Stimulated activated CD8-positive, alpha-beta memory T cell treated with anti-CD3 and anti-CD28 coated beads, Interleukin-15, amount 100 ng/mL, for 48 hours (primary cell): ENCODE measurements around the gene STRN.
"Not testable (repeated sequence)": the region's sequence is repeated elsewhere in the genome, so short reads cannot be mapped to it uniquely, and the experiment has no call there.

Experiments
- DNase-seq, 2 donors: peaks; one replicate each; pipeline ENCODE4 v3.0.0-alpha.2; 2020; ENCODE audit warnings: low read depth in 2 of 2

Gene STRN

DNA sequence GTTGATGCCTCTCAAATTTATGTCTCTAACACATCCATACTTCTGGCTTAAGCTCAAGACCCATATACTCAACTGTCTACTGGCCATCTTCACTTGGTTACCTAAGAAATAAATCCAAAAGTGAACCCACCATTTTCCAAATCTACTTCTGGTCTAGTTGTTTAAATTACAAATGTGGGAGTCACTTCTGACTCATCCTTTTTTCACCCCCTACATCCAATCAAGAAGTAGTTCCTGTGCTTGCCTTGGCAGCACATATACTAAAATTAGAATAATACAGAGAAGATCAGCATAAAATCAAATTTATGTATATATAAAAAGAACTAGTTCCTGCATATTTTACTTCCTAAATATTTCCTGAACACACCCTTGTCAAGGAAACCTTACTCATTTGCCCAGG, 53.6 kb downstream of the STRN start:
- DNase-seq: no peak

DNA sequence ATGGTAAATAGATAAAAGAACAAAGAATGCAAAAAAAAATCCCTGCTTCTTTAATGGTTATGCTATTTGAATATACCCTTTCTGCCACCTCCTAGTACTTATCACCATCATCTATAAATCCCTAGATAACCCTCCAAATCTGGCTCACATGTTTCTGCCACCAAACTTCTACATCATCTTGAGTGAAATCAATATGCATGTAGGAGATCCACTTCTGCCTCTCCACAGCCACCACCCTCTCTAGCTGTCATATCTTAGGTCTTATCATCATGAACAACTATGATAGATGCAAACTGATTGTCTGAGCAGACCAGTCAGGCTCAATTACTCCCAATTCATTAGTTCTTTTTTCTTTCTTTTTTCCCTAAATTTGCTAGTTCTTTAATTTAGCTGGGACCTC, 55.3 kb downstream of the STRN start:
- no peak for DNase-seq

DNA sequence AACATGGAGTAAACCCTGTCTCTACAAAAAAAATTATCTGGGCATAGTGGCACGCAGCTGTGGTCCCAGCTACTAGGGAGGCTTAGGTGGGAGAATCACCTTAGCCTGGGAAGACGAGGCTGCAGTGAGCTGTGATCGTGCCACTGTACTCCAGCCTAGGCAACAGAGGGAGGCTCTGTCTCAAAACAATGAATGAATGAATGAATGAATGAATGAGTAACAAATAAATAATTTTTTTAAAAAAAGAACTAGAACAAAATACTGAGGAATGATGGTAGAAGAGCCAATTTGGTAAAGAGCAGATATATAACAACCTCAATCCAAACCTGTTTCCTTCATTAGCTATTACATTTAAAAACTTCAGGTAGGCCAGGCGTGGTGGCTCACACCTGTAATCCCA, 60.1 kb downstream of the STRN start:
- DNase-seq: no peak

DNA sequence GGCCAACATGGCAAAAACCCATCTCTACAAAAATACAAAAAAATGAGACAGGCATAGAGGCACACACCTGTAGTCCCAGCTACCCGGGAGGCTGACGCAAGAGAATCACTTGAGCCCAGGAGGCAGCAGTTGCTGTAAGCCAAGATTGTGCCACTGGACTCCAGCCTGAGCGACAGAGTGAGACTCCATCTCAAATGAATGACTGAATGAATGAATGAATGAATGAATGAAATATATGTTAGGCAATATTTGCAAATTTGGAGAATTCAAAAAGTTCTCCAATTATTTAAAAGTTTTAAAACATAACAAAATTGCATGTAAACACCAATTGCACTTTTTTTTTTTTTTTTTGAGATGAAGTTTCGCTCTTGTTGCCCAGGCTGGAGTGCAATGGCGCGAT, 61.7 kb downstream of the STRN start:
- no peak for DNase-seq

DNA sequence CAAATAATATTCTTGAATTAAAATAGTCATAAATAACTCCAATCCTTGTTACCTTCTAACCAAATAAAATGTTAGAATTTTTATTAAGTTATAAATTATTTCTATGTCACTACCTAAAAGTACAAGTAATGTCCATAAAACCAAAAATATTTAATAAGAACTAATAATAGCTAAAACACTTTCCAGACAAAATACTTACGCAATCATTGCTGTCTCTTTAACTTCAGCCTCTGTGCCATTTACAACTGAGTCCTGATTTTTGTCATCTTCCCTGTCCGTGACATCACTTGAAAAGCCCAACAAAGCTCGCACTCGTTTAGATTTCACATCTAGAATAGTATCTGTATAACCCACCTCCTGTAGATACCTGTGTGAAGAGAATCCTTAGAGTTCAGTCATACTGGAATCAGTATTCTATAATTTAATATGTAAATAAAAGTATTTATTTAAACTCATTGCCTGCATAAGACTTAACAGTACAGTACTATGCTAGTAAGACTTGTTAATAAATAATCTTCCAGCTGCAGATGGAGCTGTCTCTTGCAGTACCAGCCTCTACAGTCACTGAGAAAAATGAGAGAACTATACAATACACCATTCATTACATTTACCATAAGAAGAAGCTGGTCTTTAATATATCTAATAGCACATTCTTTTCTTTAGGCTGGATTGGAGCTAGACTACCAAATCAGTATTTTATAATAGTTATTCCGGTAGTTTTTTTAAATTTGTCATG, 63.8 kb downstream of the STRN start:
- no peak for DNase-seq

DNA sequence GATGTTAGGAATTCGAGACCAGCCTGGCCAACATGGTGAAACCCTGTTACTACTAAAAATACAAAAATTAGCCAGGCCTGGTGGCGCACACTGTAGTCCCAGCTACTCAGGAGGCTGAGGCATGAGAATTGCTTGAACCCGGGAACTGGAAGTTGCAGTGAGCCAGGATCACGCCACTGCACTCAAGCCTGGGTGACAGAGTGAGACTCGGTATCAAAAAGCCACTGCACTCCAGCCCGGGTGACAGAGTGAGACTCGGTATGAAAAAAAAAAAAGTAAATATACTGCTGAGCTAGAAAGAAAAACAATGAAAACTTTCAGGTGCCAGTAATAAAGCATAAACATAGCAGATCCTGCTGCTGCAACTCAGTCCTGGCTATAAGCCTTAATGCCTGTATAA, 73.5 kb downstream of the STRN start:
- DNase-seq: no peak

DNA sequence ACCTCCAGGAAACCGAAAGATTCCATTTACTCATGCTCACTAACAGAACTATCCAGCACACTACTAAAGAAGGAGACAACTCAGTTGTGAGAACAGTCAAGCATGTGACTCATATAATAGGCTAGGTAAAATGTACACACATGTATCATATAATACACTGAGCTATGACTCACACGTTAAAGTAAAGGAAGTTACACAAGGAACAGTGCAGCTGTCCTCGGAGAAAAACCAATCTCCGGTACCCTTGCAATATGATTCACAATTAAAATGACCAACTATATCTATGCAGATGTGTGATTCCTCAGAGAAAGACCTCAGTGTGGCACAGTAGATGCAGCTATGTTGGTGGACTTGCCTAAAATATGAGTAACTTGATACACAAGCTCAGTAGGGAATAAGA, 76.5 kb downstream of the STRN start:
- DNase-seq: peak in 1 of 2 donors; percentile 1

DNA sequence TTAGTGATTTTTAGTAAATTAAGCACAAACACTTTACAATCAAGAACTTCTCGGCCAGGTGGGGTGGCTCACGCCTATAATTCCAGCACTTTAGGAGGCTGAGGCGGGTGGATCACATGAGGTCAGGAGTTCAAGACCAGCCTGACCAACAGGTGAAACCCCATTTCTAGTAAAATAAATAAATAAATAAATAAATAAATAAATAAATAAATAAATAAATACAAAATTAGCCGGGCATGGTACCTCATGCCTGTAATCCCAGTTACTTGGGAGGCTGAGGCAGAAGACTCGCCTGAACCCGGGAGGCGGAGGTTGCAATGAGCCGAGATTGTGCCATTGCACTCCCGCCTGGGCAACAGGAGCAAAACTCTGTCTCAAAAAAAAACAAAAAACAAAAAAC, 79.2 kb downstream of the STRN start:
- DNase-seq: not testable (repeated sequence)

DNA sequence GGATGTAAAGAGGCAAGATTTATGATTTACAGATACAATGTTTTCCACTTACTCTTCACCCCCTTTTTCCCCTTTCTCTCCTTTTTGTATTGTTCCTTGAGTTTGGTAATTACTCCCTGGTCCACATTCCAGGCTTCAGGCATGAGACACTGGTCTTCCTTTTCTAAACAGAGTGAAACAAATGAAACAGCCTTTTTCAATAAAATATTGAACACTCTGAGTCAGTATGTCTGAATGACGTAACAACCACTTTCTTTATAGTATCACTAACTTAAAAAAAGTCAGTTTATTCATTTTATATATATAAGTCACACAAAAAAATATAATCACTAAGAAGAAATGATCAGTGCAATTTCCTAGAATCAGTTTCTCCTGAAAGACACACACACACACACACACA, 79.7 kb downstream of the STRN start:
- no peak for DNase-seq

DNA sequence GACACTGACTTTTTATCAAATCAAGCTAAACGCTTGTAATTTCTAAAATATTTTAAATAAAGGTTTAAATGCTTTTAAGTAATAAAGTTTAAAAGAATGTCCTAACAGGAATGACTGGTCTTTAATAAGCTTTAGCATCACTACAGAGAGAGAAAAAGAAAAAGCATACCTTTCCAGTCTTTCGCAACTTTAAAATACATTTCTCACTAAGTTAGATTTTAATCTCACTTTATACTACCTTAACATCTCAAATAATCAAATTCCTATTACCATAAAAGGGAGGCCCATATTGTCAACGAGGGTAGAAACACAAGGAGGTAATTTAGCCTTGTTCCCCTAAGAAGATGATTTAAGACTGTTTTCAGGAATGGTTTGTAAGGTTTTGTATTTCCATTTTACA, 80.7 kb downstream of the STRN start:
- DNase-seq: no peak

DNA sequence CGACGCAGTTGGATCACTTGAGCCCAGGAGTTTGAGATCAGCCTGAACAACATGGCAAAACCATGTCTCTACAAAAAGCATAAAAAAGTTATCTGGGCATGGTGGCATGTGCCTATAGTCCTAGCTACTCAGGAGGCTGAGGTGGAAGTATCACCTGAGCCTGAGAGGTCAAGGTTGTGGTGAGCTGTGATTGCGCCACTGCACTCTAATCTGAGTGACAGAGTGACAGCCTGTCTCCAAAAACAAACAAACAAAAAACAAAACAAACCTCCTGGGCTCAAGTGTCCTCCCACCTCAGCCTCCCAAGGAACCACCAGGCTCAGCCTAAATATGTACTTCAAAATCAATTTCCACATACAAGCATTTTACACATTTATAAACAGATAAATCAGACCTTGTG, 83.8 kb downstream of the STRN start:
- DNase-seq: no peak

DNA sequence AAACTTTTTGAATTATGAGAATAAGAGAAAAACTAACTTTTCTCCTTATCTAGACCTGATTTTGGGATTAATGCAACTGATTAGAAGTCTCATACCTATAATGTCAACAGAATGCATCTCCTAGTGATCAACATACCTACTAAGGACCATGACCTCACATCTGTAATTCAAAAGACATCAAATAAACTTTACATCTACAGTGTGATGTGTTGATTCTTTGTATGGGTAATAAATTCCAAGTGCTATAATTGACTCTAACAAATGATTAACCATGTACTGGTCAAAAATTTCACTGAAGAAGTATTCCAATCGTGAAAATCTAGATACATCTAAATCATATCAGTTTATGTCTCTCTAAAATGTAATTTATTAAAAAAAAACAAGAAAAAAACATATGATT, 84.5 kb downstream of the STRN start:
- no peak for DNase-seq

DNA sequence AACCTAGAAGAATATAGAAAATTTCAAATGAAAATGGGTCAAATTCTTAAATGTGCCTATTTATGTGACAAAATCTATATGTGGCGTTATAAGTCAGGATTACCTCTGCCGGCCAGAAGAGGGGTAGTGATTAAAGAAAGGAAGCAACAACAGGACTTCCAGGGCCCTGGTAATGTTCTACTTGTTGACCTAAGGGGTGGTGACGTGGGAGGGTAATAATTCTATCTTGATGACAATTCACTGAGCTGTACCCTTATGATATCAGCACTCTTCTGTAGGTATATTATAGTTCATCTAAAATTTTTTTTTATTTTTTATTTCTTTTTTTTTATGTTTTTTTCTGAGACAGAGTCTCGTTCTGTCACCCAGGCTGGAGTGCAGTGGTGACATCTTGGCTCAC, 87.9 kb downstream of the STRN start:
- no peak for DNase-seq

DNA sequence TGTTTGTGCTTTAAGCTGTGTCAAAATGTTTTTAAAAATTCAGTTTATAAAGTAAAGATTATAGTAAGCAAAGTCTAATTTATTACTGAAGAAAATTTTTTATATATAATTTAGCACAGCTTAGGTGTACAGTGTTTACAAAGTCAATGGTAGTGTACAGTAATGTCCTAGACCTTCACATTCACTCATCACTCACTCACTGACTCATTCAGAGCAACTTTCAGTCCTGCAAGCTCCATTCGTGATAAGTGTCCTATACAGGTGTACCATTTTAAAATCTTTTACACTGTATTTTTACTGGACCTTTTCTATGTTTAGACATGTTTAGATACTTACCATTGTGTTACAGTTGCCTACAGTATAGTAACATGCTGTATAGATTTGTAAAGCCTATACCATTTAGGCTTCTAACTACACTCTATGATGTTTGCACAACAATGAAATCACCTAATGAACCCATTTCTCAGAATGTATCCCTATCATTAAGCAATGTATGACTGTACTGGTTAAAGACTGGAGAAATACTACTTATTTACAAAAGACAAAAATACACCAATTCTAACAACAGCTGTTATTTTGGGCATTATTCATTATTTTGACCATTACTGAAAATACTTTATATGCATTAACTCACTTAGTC, 95.1 kb downstream of the STRN start:
- no peak for DNase-seq

DNA sequence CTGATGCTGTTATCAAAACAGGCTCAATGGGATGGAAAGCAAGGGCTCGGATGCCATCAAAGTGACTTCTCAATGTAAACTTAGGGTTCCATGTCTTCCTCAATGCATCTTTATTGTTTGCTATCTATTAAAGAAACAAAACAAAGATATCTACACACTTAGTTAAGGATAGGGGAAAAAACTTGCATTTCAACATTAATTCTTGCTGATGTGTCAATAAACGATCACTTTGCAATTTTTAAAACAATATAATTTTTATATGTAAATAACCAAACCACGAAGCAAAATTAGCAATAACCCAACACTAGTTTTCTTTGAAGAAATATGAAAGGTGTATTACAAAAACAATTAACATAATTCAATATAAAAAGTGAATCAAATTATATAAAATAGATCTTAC, 96.7 kb downstream of the STRN start:
- no peak for DNase-seq

DNA sequence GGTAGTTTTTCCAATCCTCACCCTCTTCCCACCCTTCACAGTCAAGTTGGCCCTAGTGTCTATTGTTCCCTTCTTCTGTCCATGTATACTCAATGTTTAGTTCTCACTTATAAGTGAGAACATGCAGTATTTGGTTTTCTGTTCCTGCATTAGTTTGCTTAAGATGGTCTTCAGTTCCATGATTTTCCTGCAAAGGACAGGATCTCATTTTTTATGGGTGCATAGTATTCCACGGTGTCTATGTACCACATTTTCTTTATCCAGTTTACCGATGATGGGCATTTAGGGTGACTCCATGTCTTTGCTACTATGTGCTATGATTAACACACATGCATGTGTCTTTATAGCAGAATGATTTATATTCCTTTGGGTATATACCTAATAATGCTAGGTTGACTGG, 104.4 kb downstream of the STRN start:
- no peak for DNase-seq

DNA sequence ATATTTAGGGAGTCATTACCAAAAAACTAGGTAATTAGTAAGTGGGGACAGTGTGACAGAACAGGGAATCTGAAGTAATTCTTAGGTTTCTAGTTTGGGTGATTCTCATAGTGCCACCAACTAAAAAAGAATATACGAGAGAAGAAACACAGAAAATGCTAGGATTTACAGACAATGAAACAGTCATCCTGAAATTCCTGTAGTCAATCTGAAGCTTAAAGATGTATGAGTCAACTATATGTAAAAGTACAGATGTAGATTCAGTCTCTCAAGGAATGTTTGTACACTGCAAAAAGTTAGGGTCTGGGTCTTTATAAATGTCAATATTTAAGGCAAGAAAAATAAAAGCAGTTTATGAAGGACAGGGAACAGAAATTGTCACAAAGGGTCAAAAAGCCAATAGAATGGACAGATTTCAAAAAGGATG, 107.0 kb downstream of the STRN start:
- DNase-seq: no peak

DNA sequence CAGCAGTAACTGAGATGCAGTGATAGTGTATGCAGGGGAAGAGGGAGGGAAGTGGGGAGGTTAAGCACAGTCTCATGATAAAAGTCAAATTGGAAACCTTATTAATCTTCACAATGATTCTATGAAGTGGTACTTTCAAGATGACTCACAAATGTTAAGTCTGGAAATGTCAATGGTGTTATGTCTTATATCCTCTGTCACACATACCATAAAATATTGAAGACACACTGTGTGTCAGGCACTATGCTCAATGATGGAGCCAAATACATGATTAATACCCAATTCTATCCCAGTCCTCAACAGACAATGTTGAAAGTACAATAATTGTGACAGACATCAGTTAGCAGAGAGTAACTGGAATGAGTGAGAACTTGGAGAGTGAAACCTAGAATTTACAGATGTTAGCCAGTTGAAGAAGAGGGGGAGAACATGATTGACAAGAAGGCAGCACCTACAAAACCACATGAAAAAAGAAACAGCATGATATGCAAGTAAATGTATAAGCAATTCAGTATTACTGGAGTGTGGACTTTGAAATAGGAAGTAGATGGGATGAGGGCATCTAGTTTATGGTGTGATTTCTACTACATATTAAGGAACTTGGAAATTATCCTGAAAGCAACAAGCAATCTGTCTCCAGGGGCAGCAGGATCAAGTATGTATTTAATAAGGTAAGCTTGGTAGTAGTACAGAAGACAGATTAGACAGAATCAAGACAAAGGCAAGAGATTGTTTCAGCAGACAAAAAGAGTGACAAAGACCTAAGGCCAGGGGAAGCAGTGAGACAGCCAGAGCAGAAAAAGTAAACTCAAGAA, 107.6 kb downstream of the STRN start:
- DNase-seq: no peak

DNA sequence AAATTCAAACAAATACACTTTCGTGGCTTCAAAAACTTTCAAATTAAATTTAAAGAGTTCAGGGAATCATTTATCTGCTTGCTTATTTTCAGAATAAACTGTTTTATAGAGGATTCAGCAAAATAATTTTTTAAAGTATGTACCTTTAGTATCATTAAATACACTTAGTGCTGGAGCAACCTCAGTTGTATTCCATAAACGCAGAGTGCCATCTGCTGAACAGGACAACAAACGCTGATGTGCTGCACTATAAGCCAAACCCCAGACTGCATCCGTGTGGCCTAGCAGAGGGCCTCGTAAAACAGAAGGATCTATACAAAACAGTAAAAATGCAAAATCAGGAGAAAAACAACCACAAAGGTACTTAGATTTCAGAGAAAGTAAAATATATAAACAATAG, 108.6 kb downstream of the STRN start:
- no peak for DNase-seq

DNA sequence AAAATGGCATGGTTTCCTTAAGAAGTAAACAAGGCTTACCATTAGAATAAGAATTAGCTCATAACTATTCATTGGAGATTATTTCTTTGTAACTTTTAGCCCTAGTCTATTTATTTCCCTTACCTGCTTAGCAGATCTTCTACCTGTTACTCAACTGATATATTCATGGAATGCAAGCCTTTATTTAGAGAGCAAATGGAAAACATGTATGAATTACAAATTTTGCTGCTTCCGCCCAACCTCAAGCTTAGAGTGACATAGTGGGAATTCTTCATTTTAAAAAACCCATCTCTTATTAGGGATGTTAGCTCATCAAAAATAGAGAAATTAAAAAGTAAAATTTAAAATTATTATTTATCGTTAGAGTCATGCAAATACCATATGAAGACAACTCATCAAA, 110.9 kb downstream of the STRN start:
- DNase-seq: no peak

DNA sequence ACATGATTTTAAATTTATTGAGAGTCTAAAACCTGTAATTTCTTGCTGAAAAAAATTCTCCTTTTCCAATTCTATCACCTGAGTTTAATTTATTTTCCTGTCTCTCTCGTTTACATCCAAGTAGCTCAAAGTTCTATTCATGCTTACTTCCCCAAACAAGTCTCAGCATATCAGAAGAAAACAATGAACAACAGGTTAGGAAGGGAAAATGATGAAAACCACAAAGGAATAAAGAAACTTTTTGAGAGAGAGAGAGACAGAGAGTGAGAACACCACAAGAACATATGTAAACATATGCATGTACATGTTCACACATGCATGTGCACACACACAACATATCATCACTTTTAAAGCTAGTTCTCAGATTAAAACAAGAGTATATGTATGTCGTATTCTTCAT, 112.1 kb downstream of the STRN start:
- DNase-seq: no peak

DNA sequence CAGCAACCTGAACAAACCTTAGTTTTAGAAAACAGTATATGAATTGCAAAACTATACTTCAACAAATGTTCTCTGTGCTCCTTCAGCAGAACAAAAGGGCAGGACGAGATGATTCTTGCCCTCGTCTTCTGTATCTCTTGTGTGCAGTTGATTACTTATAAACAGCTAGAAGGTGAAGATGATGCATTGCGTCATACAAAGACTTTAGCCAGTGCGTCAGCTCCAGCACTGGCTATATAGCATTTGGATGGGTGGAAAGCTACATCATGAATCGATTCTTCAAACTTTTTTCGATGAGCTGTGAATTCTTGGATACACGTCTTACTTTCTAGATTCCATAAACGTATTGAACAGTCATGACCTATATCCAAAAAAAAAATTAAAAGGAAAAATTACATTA, 117.1 kb downstream of the STRN start:
- no peak for DNase-seq

DNA sequence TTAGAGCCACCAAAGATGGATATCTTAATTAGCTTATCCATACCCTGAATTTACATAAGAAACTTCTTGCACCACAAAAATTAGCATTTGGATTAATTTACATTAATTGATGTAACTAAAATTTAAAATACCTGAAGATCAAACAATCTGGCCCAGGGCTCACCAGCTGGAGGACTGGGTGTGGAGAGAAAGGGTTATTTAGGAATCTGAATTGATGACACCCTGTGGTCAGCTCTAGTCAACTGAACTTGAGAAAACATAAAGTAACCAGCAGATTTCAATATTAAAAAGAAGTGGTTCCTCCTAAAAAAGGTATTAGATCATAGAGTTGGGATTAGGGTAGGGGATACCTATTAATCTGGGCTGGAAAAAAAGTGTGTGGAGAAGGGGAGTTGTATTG, 122.5 kb downstream of the STRN start:
- DNase-seq: no peak
